ENCODE results near the gene PAPOLA. TPM values are rescaled to one million over a fixed set of nuclear protein-coding genes. Genes with fewer than 3 reads are reported as not detected.

The PAPOLA gene
- 100 to 1,000 TPM; 106 to 357 (median 257) TPM for total RNA-seq

GRCh38 chr14:96501740-96502620 is at the start of gene PAPOLA:
Gene PAPOLA, plus strand, starts transcription at chr14:96502382. Its CDS starts 211 bp downstream, at chr14:96502593.
- Histone ChIP-seq H3K27ac (peak within 1 kb of the TSS; percentile 90 to 98), H3K4me1 (peaks cover 0 to 4% of the 10 kb centered on the region in 2 donors), H3K36me3 (no peaks in the 10 kb centered on the region), H3K4me3 (peak within 1 kb of the TSS; percentile 77 to 96), H3K27me3 (no peaks in the 10 kb centered on the region), H3K9me3 (no peaks in the 10 kb centered on the region)
- peak; percentile 74 to 90 for TF ChIP-seq POLR2A (IDR thresholded peaks at IDR 0.05)
- TF ChIP-seq CTCF (IDR thresholded peaks at IDR 0.05): peak; percentile 13 to 37 (median 23)
- peak; percentile 92 to 95 for DNase-seq
- intact Hi-C loops (cut with DNase I; ENCODE audit: low total_unique reads): no loop called here

DNA sequence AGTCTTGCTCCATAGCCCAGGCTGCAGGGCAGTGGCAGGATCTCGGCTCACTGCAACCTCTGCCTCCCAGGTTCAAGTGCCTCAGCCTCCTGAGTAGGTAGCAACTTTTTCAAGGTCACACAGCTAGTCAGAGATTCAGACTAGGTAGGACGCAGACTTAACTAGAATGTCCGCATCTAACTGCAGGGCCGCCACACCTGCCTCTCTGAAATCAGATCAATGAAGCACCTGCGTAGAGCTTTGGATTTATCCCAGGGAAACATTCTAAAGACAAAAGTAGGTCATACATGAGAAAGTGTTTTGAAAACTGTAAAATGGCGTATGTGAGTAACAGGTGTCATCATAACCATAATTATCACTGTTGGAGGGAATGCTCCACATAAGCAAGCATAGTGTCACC is 49.5 kb upstream of the PAPOLA start:
- no peak for DNase-seq
- Histone ChIP-seq H3K4me3 (no peak overlapping the region), H3K27me3 (no peaks in the 10 kb centered on the region), H3K9me3 (no peaks in the 10 kb centered on the region), H3K36me3 (no peaks in the 10 kb centered on the region), H3K27ac (no peak overlapping the region), H3K4me1 (no peaks in the 10 kb centered on the region)
- no peak for TF ChIP-seq POLR2A (IDR thresholded peaks at IDR 0.05)
- no peak for TF ChIP-seq CTCF (IDR thresholded peaks at IDR 0.05)
- intact Hi-C loops (cut with DNase I; ENCODE audit: low total_unique reads): no loop called here

DNA sequence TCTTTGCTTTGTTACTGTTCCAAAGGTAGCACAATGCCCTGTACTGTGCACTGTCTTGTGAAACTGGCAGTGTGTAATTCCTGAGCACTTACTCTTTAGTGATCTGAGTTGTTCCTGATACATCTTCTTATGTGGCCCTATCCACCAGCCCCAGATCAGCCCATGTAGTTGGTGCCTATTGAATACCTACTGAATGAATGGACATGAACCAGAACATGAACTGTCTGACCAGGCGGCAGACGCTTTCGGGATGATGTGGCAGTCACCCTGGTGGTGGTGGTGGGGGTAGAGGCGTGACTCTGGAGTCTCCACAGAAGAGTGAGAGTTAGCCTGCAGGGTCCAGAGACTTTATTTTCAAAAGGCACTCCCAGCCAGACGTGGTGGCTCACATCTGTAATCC is 46.6 kb upstream of the PAPOLA start:
- DNase-seq: no peak
- TF ChIP-seq CTCF (IDR thresholded peaks at IDR 0.05) (no peak), POLR2A (IDR thresholded peaks at IDR 0.05) (no peak)
- no peaks in the 10 kb centered on the region for H3K9me3 ChIP-seq
- H3K4me3 ChIP-seq: no peak overlapping the region
- H3K27me3 ChIP-seq: no peaks in the 10 kb centered on the region
- no peaks in the 10 kb centered on the region for H3K36me3 ChIP-seq
- H3K27ac ChIP-seq: no peak overlapping the region
- intact Hi-C loops (cut with DNase I; ENCODE audit: low total_unique reads): no loop called here
- no peaks in the 10 kb centered on the region for H3K4me1 ChIP-seq

- Histone ChIP-seq H3K9me3 (no peaks in the 10 kb centered on the region), H3K4me1 (no peaks in the 10 kb centered on the region), H3K36me3 (no peaks in the 10 kb centered on the region), H3K4me3 (no peak overlapping the region), H3K27ac (no peak overlapping the region), H3K27me3 (no peaks in the 10 kb centered on the region)
- TF ChIP-seq POLR2A (IDR thresholded peaks at IDR 0.05): no peak
- no peak for TF ChIP-seq CTCF (IDR thresholded peaks at IDR 0.05)
- intact Hi-C loops (cut with DNase I; ENCODE audit: low total_unique reads): no loop called here
- no peak for DNase-seq
Observed at GRCh38 chr14:96459851-96460250, 42.3 kb upstream of the PAPOLA start.
